SK-N-SH (cell line): ENCODE data around the gene NDUFS6. TPM values are rescaled to one million over a fixed set of nuclear protein-coding genes. Genes with fewer than 3 reads are reported as not detected.

Experiments used
- CTCF ChIA-PET: fragments of 300-600, 350-600 bp; formaldehyde crosslinking; extraction: SDS; loops from one replicate; lab custom pipeline; 2021; lab: Yijun Ruan, JAX
- POLR2A ChIA-PET: fragments of 350-600 bp; sonication (Branson Sonifier 250); formaldehyde crosslinking; extraction: SDS; loops from one replicate; lab custom pipeline; 2020; ENCODE audit warnings: antibody characterized with exemption, inconsistent platforms; lab: Yijun Ruan, JAX
- DNase-seq: peaks from one replicate; pipeline ENCODE4 v3.0.0; 2012
- H2AFZ ChIP-seq: fragments of 200-600 bp; sonication (generic); 2 replicates; pipeline ENCODE4 v1.8.1; 2016; ENCODE audit warnings: antibody characterized with exemption, mild to moderate bottlenecking, low read depth
- H3F3A ChIP-seq: fragments of 200-600 bp; sonication (generic); replicated peaks from 2 replicates; pipeline ENCODE3; 2016; ENCODE audit warnings: antibody characterized with exemption, mild to moderate bottlenecking; ENCODE audit not compliant: insufficient read depth
- H3K27ac ChIP-seq, 2 experiments: fragments of 200-500 bp in 1 of 2; fragments of 200-600 bp in 1 of 2; sonication (Bioruptor generic) in 1 of 2; sonication (generic), shearing (Covaris generic) in 1 of 2; 2 replicates each; pipeline versions ENCODE4 v1.5.1 to v1.6.1; 2014 to 2016; ENCODE audit warnings: low read depth in 2 of 2, inconsistent platforms in 1 of 2, low read length in 1 of 2, mild to moderate bottlenecking in 1 of 2, mixed read lengths in 1 of 2
- H3K27me3 ChIP-seq: fragments of 200-600 bp; sonication (generic), shearing (Covaris generic); 2 replicates; pipeline ENCODE4 v1.6.1; 2016; ENCODE audit warnings: mixed run types; ENCODE audit not compliant: insufficient read depth
- H3K36me3 ChIP-seq, 2 experiments: fragments of 200-500 bp in 1 of 2; fragments of 200-600 bp in 1 of 2; sonication (Bioruptor generic) in 1 of 2; sonication (generic) in 1 of 2; replicated peaks in 1 of 2; 2 replicates each; pipeline versions ENCODE3 to v1.5.1; 2014 to 2016; ENCODE audit warnings: low read length in 1 of 2, mild to moderate bottlenecking in 1 of 2; ENCODE audit not compliant: insufficient read depth in 2 of 2, control insufficient read depth in 1 of 2
- H3K4me1 ChIP-seq, 2 experiments: fragments of 200-500 bp in 1 of 2; fragments of 200-600 bp in 1 of 2; sonication (Bioruptor generic) in 1 of 2; sonication (generic), shearing (Covaris generic) in 1 of 2; 2 replicates each; pipeline versions ENCODE4 v1.5.1 to v1.6.1; 2014 to 2016; ENCODE audit warnings: low read depth in 1 of 2, low read length in 1 of 2, mixed run types in 1 of 2; ENCODE audit not compliant: insufficient read depth in 2 of 2, control insufficient read depth in 1 of 2
- H3K4me2 ChIP-seq: fragments of 200-600 bp; sonication (generic), shearing (Covaris generic); 2 replicates; pipeline ENCODE4 v1.6.1; 2017; ENCODE audit warnings: mixed run types
- H3K4me3 ChIP-seq, 2 experiments: fragments of 200-500 bp in 1 of 2; fragments of 200-600 bp in 1 of 2; sonication (Bioruptor generic) in 1 of 2; sonication (generic), shearing (Covaris generic) in 1 of 2; 2 replicates each; pipeline versions ENCODE4 v1.5.1 to v1.8.1; 2014 to 2016; ENCODE audit warnings: low read depth in 2 of 2, inconsistent platforms in 1 of 2, low read length in 1 of 2, mild to moderate bottlenecking in 1 of 2, mixed read lengths in 1 of 2, moderate library complexity in 1 of 2
- H3K79me2 ChIP-seq: fragments of 200-600 bp; sonication (generic); 2 replicates; pipeline ENCODE4 v1.8.1; 2017; ENCODE audit warnings: mild to moderate bottlenecking; ENCODE audit not compliant: insufficient read depth
- H3K9ac ChIP-seq: fragments of 200-600 bp; sonication (generic); 2 replicates; pipeline ENCODE4 v1.6.1; 2017; ENCODE audit warnings: mixed run types
- H3K9me2 ChIP-seq: fragments of 200-600 bp; sonication (generic); 2 replicates; pipeline ENCODE4 v1.6.1; 2017; ENCODE audit warnings: mixed run types
- H3K9me3 ChIP-seq: fragments of 200-600 bp; sonication (generic); 2 replicates; pipeline ENCODE4 v1.6.1; 2017; ENCODE audit warnings: mixed run types, mild to moderate bottlenecking, moderate library complexity
- H4K20me1 ChIP-seq: fragments of 200-600 bp; sonication (generic); 2 replicates; pipeline ENCODE4 v1.6.1; 2017; ENCODE audit warnings: mild to moderate bottlenecking, mixed run types; ENCODE audit not compliant: insufficient read depth
- CHD2 ChIP-seq: fragments of 150-350 bp; IDR thresholded peaks from 2 replicates; pipeline ENCODE4 v1.6.1; 2018; ENCODE audit warnings: low read length; ENCODE audit not compliant: partially characterized antibody
- EP300 ChIP-seq, 2 experiments: IDR thresholded peaks; 2 replicates each; pipeline versions ENCODE4 v1.4.0 to v1.6.1; 2012; ENCODE audit warnings: borderline replicate concordance in 1 of 2, low read depth in 1 of 2, low read length in 1 of 2
- EZH2phosphoT487 ChIP-seq: fragments of 200-600 bp; sonication (generic); IDR thresholded peaks from 2 replicates; pipeline ENCODE4 v1.6.1; 2017; ENCODE audit warnings: low read depth, mixed run types, mild to moderate bottlenecking, antibody characterized with exemption, moderate library complexity, borderline replicate concordance
- FOXM1 ChIP-seq: IDR thresholded peaks from 2 replicates; pipeline ENCODE4 v1.4.0; 2012; ENCODE audit warnings: low read depth, mild to moderate bottlenecking
- MXI1 ChIP-seq: IDR thresholded peaks from 2 replicates; pipeline ENCODE4 v1.6.1; 2012; ENCODE audit warnings: mild to moderate bottlenecking, low read depth, low read length, improper control_type of control experiment
- PBX3 ChIP-seq: IDR thresholded peaks from 2 replicates; pipeline ENCODE4; 2012
- RAD21 ChIP-seq: IDR thresholded peaks from 2 replicates; pipeline ENCODE4 v1.6.1; 2012; ENCODE audit warnings: mild to moderate bottlenecking, low read length
- REST ChIP-seq: IDR thresholded peaks from 2 replicates; pipeline ENCODE4 v1.6.1; 2012; ENCODE audit warnings: mild to moderate bottlenecking, low read depth, low read length, moderate library complexity
- RFX5 ChIP-seq: IDR thresholded peaks from 2 replicates; pipeline ENCODE4 v1.6.1; 2012; ENCODE audit warnings: mild to moderate bottlenecking, improper control_type of control experiment, low read length
- SMC3 ChIP-seq: IDR thresholded peaks from 2 replicates; pipeline ENCODE4 v1.6.1; 2012; ENCODE audit warnings: low read depth, low read length, improper control_type of control experiment
- ZBTB33 ChIP-seq: IDR thresholded peaks from 2 replicates; pipeline ENCODE4 v1.4.0; 2012; ENCODE audit warnings: low read depth, borderline replicate concordance
- WGBS: methylation state at CpG from one replicate; pipeline ENCODE4 v1.1.6; 2017; ENCODE audit warnings: low lambda C conversion rate; 5-methylcytosine and 5-hydroxymethylcytosine counted together
- polyA plus RNA-seq, 3 experiments: library from polyadenylated mRNA; depleted of rRNA; stranded (reverse); fragments of >200 nt; gene quantifications; 2 replicates each; pipeline ENCODE4 v1.2.3, GENCODE V29; 2012

The NDUFS6 gene
- polyA plus RNA-seq, 1 of the 3 experiments (the other 2 are of a cell fraction), result 316 TPM

- DNase-seq, result no peak
- no peaks in the 10 kb centered on the region for H3K79me2 ChIP-seq
- H3K9me3 ChIP-seq, result no peaks in the 10 kb centered on the region
- H4K20me1 ChIP-seq, result no peaks in the 10 kb centered on the region
- H3F3A ChIP-seq, result no peaks in the 10 kb centered on the region
- H3K4me3 ChIP-seq, result no peak overlapping the region
- H3K9me2 ChIP-seq, result no peaks in the 10 kb centered on the region
- POLR2A ChIA-PET, result no interaction called here
- WGBS, result 5% methylated on average over 10 of the region's 23 CpGs
- H3K4me1 ChIP-seq, result no peaks in the 10 kb centered on the region; a peak in 1 of 4 replicates
- no peaks in the 10 kb centered on the region for H3K36me3 ChIP-seq
- H2AFZ ChIP-seq, result no peak overlapping the region
- CTCF ChIA-PET, result no interaction called here
- peaks cover 85% of the 10 kb centered on the region for H3K27me3 ChIP-seq
- no peak overlapping the region for H3K9ac ChIP-seq
- H3K4me2 ChIP-seq, result no peak overlapping the region
- TF ChIP-seq EP300 (IDR thresholded peaks at IDR 0.05; ENCODE audit: borderline replicate concordance in 1 of 2, low read depth in 1 of 2, low read length in 1 of 2) (no peak), ZBTB33 (no peak), SMC3 (no peak), EZH2phosphoT487 (no peak), PBX3 (no peak), REST (no peak), RAD21 (no peak), MXI1 (no peak), RFX5 (no peak), CHD2 (no peak), FOXM1 (no peak)
- no peak overlapping the region for H3K27ac ChIP-seq
Measured at GRCh38 chr5:1852324-1852947, 51.2 kb downstream of the NDUFS6 start.
